Measurements from ENCODE around the gene COPZ1.

The COPZ1 gene

GRCh38 chr12:54359762-54360351, 34.9 kb downstream of the COPZ1 start:
- DNase-seq, result no peak

- peak; percentile 74 for DNase-seq
Observed at GRCh38 chr12:54360717-54361456, 36.0 kb downstream of the COPZ1 start.

- DNase-seq, result no peak
Observed at GRCh38 chr12:54363047-54363446, 38.1 kb downstream of the COPZ1 start.

- DNase-seq, result no peak
Observed at GRCh38 chr12:54363618-54364017, 38.7 kb downstream of the COPZ1 start.

GRCh38 chr12:54364413-54364812, 39.5 kb downstream of the COPZ1 start, which contains the start of gene GPR84:
TSS of gene GPR84 (minus strand) at chr12:54364486. CDS start at chr12:54363851, 635 bp downstream.
- no peak for DNase-seq

- no peak for DNase-seq
Observed at GRCh38 chr12:54368025-54368708, 43.2 kb downstream of the COPZ1 start.

GRCh38 chr12:54368709-54369596, 44.0 kb downstream of the COPZ1 start:
- DNase-seq, result peak; percentile 94

GRCh38 chr12:54369597-54370131, 44.7 kb downstream of the COPZ1 start:
- DNase-seq, result no peak

- no peak for DNase-seq
Observed at GRCh38 chr12:54370171-54370730, 45.3 kb downstream of the COPZ1 start.

GRCh38 chr12:54371328-54372112, 46.6 kb downstream of the COPZ1 start:
- DNase-seq, result no peak

- DNase-seq, result no peak
Observed at GRCh38 chr12:54372113-54372806, 47.3 kb downstream of the COPZ1 start.

GRCh38 chr12:54373649-54374561, 49.0 kb downstream of the COPZ1 start:
- DNase-seq, result no peak

- DNase-seq, result no peak
Observed at GRCh38 chr12:54374562-54375258, 49.8 kb downstream of the COPZ1 start.

- DNase-seq, result no peak
Observed at GRCh38 chr12:54375259-54375579, 50.3 kb downstream of the COPZ1 start.

GRCh38 chr12:54376596-54376995, 51.7 kb downstream of the COPZ1 start:
- DNase-seq, result no peak

GRCh38 chr12:54377007-54377406, 52.1 kb downstream of the COPZ1 start:
- no peak for DNase-seq

- no peak for DNase-seq
Observed at GRCh38 chr12:54377797-54378515, 53.0 kb downstream of the COPZ1 start.

GRCh38 chr12:54378796-54379397, 54.0 kb downstream of the COPZ1 start:
- no peak for DNase-seq

Measured in activated CD8-positive, alpha-beta memory T cell treated with anti-CD3 and anti-CD28 coated beads, Interleukin-2, amount 50 U/mL, for 48 hours (primary cell).